ENCODE data around the gene SLC17A3.

SLC17A3 gene

DNA sequence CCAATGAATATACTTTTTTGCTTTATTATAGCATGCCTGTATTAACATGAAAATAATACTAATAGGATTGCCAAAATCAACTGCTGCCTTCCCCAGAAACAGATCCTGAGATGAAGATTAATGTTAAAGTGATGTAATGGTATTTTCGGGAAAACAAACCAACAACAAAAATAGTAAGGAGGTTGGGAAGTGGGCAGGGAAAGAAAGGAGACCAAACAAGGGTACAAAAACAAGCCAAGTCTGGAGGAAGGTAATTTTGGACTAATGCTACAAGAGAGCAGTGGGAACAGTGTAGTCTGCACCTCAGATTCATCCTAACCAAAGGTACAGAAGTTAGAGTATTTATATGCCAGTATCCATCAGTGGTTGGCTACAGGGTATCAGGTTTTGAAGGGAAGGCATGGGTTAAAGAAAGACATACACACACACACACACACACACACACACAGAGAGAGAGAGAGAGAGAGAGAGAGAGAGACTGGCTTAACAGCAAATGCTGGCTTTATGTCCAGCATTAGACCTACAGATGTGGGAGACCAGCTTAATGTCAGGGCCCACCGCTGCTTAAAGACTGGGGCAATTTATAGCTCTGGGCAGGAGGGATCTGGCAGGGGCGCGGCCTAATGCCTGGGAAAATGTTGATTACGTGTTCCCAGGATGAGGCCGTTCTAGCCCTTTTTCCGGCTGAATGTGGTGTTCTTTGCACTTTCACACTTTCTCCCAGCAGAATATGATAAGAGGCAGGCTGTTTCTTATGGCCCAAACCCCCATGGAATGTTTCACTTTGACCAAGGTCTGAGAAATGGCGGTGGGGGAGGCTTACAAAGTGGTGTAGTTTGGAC, 38.4 kb downstream of the SLC17A3 start:
- no peak for TF ChIP-seq GATA2 (IDR thresholded peaks at IDR 0.05; ENCODE audit: low read depth, low read length)

DNA sequence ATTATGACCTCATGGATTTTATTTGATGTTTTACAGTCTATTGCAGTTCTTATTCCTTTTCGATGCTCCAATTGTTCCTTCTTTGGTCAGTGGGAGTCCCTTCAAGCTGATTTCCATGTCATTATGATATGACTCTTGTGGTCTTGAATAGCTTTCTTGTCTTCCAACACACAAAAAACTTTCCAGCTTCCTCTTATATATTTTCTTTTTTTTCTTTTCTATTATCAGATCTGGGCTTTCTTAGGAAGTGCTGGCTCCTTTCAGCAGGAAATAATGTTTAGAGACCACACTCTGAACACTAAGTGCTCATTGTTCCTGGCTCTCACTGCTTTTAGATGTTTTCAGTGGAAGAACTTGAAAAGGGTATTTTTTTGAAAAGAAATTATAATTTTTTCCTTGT, 39.1 kb downstream of the SLC17A3 start:
- TF ChIP-seq GATA3 (IDR thresholded peaks at IDR 0.05; ENCODE audit: low read depth, low read length), result no peak
- no peak for TF ChIP-seq GATA2 (IDR thresholded peaks at IDR 0.05; ENCODE audit: low read depth, low read length)

DNA sequence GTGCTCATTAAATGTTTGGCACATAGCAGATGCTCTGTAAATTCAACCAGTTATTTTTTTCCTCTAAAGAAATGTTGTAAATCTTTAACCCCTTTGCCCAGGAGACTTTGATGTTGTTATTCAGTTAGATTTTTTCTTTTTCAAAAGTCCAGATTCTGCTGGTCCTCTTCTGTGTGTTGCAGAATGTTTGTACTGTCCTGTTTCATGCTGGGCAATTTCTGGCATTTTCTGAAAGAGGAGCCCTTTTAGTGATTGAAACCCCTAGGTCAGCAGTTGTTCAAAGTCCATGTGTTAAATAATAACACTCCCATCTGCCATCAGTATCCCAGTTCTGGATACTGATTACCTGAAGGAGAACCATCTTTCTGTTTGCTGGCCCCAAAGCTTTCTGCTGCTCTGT, 40.9 kb downstream of the SLC17A3 start:
- TF ChIP-seq GATA3 (IDR thresholded peaks at IDR 0.05; ENCODE audit: low read depth, low read length) (no peak), GATA2 (IDR thresholded peaks at IDR 0.05; ENCODE audit: low read depth, low read length) (no peak)

DNA sequence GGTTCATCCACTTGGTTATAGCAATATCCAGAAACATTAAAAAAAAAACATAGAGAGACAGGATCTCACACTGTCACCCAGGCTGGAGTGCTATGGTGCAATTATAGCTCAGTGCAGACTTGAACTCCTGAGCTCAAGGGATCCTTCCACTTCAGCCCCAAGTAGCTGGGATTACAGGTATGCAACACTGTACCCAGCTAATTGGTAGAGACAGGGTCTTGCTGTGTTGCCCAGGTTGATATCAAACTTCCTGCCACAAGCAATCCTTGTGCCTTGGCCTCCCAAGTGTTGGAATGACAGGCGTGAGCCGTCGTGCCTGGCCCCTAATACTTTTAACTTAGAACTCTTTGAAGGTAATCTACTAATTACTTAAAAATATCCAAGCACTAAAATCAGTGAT, 41.4 kb downstream of the SLC17A3 start:
- TF ChIP-seq GATA2 (IDR thresholded peaks at IDR 0.05; ENCODE audit: low read depth, low read length), result no peak
- no peak for TF ChIP-seq GATA3 (IDR thresholded peaks at IDR 0.05; ENCODE audit: low read depth, low read length)

DNA sequence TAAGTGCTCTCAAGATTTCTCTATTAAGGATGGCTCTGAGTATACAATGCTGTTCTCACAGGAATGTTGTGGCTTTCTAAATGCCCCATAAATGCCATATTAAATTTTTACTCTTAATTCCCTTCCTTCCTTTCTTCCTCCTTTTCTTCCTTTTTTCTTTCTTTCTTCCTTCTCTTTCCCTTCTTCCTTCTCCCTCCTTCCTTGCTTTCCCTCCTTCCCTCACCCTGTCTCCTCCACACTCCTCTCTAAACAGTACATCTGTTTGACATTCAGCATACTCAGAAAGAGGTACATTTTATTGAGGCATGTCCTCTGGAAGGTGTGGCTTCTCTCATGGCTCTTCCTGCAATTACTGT, 41.8 kb downstream of the SLC17A3 start:
- TF ChIP-seq GATA2 (IDR thresholded peaks at IDR 0.05; ENCODE audit: low read depth, low read length) (no peak), GATA3 (IDR thresholded peaks at IDR 0.05; ENCODE audit: low read depth, low read length) (no peak)

DNA sequence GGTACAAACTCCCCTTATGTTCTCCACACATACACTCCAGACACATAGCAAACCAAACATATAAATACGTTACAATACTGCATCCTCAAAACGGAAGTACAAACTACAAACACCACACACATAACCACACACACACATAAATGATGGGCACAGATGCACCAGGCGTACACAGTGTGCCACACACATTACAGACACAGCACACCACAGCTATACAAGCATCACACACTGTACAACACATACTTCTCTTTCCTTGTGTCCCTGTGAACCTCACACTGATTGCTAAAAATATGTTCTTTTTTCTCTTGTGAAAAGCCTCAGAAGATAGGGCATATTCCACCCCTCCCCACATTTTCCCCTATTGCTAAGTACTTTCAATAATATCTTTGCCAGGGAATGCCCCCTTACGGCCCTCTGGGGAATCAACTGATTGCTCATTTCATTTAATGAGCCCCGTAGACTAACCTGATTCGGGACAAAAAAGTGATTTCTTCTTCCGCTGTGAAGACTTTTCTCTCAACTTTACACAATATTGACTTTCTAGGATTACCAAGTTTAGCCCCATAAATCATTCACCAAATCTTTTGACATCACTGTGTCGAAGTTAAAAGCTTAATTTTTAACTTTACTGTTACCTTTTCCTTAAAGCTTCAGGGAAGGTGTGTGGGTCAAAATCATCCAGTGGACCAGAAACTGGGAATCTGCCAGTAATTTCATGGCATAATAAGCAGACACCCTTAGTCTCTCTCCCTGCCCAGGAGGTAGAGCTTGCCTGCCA, 42.3 kb downstream of the SLC17A3 start, which contains the start of gene SLC17A1:
SLC17A1 (minus strand) TSS at position 521 of the 775 bp plus-strand sequence. CDS start 1,495 bp downstream, outside the sequence.
- no peak for TF ChIP-seq GATA3 (IDR thresholded peaks at IDR 0.05; ENCODE audit: low read depth, low read length)
- TF ChIP-seq GATA2 (IDR thresholded peaks at IDR 0.05; ENCODE audit: low read depth, low read length), result no peak

DNA sequence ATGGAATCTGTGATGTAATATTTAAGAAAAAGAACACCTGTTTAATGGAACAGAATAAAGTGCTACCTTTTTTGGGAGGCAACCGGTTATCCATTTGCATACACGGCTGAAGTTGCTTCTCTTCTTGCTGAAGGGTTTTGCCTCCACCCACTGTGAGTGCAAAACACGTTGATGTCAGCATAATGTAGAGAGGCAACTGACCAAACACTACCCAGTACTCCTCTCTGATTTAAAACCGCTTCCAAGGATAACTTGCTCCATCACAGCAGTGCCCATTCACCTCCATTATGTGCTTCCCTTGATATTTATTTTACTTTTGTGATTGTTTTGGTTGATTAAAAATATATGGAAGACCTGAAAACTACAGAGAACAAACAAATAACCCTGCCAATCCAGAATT, 43.6 kb downstream of the SLC17A3 start:
- TF ChIP-seq GATA2 (IDR thresholded peaks at IDR 0.05; ENCODE audit: low read depth, low read length) (no peak), GATA3 (IDR thresholded peaks at IDR 0.05; ENCODE audit: low read depth, low read length) (no peak)

DNA sequence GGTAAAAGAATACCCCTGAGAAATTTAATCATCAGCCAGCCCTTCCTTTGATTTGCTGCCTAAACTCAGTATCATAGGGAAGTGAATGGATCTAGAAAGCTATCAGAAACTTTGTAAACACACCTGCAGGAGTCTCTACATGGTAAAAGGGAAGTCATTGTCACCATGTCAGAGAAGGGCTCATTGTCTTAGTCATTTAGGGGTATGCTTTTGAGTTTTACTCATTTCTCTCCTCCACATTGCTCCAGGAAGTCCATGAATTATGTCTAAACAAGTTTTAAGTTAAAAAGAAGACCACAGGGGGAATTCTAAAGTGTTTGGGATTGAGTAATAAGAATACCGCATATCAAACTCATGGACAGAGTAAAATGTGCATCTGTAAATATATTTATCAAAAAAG, 44.7 kb downstream of the SLC17A3 start:
- TF ChIP-seq GATA3 (IDR thresholded peaks at IDR 0.05; ENCODE audit: low read depth, low read length) (no peak), GATA2 (IDR thresholded peaks at IDR 0.05; ENCODE audit: low read depth, low read length) (no peak)

DNA sequence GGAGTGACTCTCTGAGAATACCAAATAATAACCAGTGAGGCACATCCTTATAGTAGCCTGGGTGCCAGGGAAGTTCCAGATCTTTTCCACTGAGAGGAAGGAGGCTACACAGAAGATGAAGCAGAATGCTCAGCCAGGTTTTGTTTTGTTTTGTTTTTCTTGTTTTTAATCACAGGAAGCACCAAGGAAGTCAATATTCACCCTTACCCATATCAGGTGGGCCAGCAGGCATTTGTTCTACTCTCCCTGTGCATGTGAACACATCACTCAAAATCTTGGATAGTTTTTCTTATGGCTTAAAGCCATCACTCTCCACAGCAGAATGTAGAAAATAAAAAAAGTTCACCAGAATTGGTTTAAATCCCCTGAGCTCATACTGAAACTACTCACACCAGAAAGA, 52.7 kb downstream of the SLC17A3 start:
- TF ChIP-seq GATA2 (IDR thresholded peaks at IDR 0.05; ENCODE audit: low read depth, low read length) (no peak), GATA3 (IDR thresholded peaks at IDR 0.05; ENCODE audit: low read depth, low read length) (no peak)

GRCh38 chr6:25816252-25816651, 57.8 kb downstream of the SLC17A3 start:
- TF ChIP-seq GATA3 (IDR thresholded peaks at IDR 0.05; ENCODE audit: low read depth, low read length) (no peak), GATA2 (IDR thresholded peaks at IDR 0.05; ENCODE audit: low read depth, low read length) (no peak)

- TF ChIP-seq GATA2 (IDR thresholded peaks at IDR 0.05; ENCODE audit: low read depth, low read length) (no peak), GATA3 (IDR thresholded peaks at IDR 0.05; ENCODE audit: low read depth, low read length) (no peak)
Measured at GRCh38 chr6:25815194-25815593, 58.8 kb downstream of the SLC17A3 start.

DNA sequence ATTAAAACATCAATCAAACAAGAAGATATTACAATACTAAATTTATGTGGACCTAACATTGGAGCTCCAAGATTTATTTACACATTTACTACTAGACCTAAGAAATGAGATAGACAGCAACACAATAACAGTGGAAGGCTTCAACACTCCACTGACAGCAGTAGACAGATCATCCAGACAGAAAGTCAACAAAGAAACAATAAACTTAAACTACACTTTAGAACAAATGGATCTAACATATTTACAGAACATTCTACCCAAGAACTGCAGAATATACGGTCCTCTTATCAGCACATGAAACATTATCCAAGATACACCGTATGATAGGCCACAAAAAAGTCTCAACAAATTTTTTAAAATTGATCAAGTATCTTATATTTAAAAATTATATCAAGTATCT, 69.2 kb downstream of the SLC17A3 start:
- TF ChIP-seq GATA3 (IDR thresholded peaks at IDR 0.05; ENCODE audit: low read depth, low read length), result no peak
- no peak for TF ChIP-seq GATA2 (IDR thresholded peaks at IDR 0.05; ENCODE audit: low read depth, low read length)

DNA sequence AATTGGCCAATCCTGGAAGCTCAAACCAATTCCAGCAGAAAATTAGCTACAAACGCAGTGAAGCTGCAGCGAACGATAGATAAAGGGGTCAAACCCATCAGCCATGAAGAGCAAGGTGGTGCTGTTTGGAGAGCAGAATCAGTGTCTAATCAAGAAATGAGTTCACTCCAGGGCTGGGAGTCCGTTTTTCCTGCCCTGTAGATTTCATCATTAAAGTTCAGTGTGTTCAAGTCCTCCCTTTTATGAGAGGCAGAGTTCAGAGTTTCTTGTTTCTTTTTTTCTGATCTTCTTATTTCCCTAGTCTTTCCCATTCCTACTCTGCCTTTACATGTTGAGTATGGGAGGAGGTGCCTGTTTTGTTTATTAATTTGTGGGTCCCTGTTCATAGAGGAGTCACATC, 72.6 kb downstream of the SLC17A3 start:
- no peak for TF ChIP-seq GATA2 (IDR thresholded peaks at IDR 0.05; ENCODE audit: low read depth, low read length)
- no peak for TF ChIP-seq GATA3 (IDR thresholded peaks at IDR 0.05; ENCODE audit: low read depth, low read length)

All from SH-SY5Y (cell line).